HG03457 (cell line): Measurements from ENCODE around the gene PGLYRP2.
"Not testable (repeated sequence)": the region's sequence is repeated elsewhere in the genome, so short reads cannot be mapped to it uniquely, and the experiment has no call there.

Source experiments
- ATAC-seq: cut with Tn5 transposase; IDR thresholded peaks from one replicate; pipeline ENCODE4 v1.9.1; 2021; ENCODE audit warnings: moderate number of reproducible peaks; ENCODE audit not compliant: unreplicated experiment

Gene PGLYRP2

DNA sequence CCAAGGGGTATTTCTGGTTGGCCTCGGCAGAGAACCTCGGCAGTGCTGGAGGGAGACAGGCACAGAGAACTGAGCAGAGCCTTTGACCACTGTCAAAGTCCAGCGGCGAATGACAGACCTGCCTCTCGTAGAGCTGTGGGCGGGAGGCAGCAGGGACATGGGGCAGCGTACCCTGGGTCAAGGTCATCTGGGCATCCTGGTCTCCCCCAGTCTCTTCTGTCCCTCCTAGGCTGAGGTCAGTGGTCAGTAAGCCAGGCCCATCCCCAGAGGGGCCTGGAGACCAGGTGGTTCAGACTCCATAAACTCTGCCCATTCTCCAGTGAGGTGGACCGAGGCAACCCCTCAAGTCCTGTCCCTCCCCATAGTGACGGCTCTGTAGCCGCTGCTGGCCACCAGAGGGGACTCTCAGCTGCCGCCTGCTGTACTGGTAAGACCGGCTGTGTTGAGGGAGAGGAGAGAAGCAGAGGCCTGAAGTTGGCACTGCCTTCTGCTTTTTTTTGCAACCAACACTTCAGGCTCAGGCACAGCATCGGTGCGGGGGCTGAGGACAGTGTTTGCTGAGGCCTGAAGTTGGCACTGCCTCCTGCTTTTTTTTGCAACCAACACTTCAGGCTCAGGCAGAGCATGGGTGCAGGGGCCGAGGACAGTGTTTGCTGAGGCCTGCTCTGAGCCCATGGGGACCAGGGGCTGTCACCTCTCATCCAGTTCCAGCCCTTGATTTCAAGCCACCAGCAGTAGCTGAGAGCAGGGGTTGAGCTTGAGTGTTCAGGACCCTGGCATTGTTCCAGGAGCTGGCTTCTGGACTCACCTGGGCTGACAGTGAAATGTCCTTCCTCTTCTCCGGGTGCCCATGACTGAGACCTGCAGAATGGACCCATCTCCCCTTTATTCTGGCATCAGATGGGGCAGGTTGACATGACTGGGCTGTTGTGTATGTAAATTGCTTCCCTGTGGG is at the start of gene PGLYRP2:
TSS of gene PGLYRP2 (minus strand) at position 111 of the 955 bp plus-strand sequence. CDS start 130 bp downstream, outside the sequence.
- no peak for ATAC-seq

- ATAC-seq, result no peak
Measured at GRCh38 chr19:15527705-15528104, 48.4 kb upstream of the PGLYRP2 start.

DNA sequence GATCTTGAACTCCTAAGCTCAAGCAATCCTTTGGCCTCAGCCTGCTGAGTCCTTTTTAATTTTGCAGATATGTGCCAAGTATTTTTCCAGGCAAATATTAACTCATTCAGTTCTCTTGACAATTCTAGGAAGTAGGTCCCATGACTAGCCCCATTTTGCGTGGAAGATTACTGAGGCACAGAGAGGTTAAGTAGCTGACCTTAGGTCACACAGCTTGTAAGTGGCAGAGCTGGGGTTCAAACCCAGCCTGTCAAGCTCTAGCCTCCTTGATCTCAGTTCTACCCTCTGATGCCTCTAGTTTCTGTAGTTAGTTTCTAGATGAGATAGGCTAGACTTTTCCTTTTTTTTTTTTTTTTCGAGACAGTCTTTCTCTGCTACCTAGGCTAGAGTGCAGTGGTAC is 47.1 kb upstream of the PGLYRP2 start:
- ATAC-seq, result no peak

DNA sequence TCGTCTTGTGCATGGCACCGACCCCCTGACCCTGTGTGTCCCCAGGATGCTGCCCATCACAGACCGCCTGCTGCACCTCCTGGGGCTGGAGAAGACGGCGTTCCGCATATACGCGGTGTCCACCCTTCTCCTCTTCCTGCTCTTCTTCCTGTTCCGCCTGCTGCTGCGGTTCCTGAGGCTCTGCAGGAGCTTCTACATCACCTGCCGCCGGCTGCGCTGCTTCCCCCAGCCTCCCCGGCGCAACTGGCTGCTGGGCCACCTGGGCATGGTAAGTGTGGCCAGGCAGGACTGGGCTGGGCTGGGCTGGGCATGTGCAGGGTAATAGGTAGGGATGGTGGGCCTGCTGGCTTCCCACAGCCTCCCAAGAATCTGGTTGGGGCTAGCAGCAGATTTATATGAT is 46.0 kb upstream of the PGLYRP2 start:
- no peak for ATAC-seq

DNA sequence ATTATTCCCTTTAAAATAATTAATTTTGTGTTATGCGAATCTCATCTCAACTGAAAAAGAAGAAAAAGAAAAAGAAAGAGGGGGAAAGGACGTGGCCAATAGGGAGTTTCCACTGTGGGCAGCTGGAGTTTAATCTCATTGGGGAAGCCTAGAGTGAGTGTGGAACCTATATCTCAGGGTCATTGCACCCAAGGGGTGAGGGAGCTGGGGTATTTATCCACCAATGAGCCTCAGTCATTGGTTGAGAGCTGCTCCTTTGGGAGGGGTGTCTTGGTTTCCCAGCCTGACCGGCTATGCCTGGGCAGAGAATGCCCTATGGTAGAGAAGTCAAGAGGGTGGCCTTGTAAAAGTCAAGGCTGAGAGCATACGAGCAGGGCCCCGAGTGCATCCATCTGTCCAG is 45.5 kb upstream of the PGLYRP2 start:
- ATAC-seq, result no peak

DNA sequence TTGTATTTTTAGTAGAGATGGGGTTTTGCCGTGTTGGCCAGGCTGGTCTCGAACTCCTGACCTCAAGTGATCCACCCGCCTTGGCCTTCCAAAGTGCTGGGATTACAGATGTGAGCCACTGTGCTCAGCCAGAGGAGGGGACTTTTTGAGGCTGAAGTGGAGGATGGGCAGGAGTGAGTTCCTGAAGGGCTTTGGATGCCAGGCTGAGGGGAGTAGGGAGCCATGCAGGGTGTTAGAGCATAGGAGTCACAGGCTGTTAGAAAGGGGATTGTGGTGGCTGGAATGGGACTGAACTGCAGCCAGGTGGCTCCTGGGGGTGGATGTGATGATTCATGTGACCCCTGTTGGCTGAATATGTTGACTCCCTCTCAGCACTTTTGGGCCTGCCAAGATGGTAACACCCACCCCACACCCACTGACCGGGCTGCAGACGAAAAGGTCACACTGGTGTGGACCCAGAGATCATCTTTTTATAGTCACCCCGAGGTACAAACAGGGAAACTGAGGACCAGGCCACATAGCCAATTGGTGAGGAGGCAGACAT is 40.2 kb upstream of the PGLYRP2 start:
- ATAC-seq, result no peak

DNA sequence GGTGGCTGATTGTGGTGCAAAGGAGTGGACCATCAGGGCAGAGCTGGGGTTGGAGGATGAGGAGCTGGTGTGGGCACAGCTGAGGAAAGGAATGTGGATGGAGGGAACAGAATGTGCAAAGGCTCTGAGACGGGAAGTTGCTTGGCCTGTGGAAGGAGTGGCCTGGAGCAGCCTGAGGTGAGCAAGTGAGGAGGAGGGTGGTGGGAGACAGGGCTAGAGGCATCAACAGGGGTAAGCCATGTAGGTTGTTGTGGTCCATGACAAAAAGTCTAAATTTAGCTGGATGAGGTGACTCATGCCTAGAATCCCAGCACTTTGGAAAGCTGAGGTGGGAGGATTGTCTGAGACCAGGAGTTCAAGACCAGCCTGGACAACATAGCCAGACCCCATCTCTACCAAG is 38.5 kb upstream of the PGLYRP2 start:
- ATAC-seq, result no peak

GRCh38 chr19:15516363-15516762 is 37.1 kb upstream of the PGLYRP2 start:
- ATAC-seq, result no peak

DNA sequence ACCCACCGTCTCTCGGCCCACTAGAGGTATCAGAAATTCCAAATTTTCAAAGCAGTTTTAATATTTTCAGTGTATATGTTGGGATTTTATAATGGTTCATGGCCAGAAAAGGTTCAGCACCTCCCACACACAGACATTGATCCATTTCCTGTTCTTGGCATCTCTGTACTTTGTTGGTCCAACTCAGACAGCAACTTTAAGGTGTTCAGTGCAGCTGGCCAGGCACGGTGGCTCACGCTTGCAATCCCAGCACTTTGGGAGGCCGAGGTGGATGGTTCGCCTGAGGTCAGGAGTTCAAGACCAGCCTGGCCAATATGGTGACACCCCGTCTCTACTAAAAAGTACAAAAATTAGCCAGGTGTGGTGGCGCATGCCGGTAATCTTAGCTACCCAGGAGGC is 35.9 kb upstream of the PGLYRP2 start:
- ATAC-seq, result not testable (repeated sequence)

- no peak for ATAC-seq
Measured at GRCh38 chr19:15511671-15512424, 32.5 kb upstream of the PGLYRP2 start.

- no peak for ATAC-seq
Measured at GRCh38 chr19:15508035-15508710, 28.9 kb upstream of the PGLYRP2 start, which contains the start of gene CYP4F22. CYP4F22 (plus strand) TSS chr19:15508525; CDS start chr19:15525337, 16,812 bp downstream.

- ATAC-seq, result no peak
Measured at GRCh38 chr19:15507068-15508034, 28.1 kb upstream of the PGLYRP2 start.

- no peak for ATAC-seq
Measured at GRCh38 chr19:15506074-15506571, 26.8 kb upstream of the PGLYRP2 start.

GRCh38 chr19:15502264-15502663 is 23.0 kb upstream of the PGLYRP2 start:
- no peak for ATAC-seq

DNA sequence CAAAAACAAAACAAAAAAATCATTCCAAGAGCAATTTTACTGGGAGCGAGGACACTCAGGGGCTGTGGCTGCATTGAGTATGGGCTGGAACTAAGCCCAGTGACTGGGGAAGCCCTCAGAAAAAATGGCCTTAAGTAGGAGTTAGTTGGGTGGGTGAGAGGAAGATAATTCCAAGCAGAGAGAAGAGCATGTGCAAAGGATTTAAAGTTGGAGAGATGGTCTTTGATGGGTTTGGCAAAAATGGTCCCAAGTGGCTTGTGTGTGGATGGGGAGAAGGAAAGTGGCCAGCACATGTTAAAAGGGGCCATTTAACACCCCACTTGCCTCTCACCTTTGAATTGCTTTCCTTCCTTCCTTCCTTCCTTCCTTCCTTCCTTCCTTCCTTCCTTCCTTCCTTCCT is 22.3 kb upstream of the PGLYRP2 start:
- ATAC-seq, result no peak

GRCh38 chr19:15498910-15499309 is 19.6 kb upstream of the PGLYRP2 start:
- no peak for ATAC-seq

DNA sequence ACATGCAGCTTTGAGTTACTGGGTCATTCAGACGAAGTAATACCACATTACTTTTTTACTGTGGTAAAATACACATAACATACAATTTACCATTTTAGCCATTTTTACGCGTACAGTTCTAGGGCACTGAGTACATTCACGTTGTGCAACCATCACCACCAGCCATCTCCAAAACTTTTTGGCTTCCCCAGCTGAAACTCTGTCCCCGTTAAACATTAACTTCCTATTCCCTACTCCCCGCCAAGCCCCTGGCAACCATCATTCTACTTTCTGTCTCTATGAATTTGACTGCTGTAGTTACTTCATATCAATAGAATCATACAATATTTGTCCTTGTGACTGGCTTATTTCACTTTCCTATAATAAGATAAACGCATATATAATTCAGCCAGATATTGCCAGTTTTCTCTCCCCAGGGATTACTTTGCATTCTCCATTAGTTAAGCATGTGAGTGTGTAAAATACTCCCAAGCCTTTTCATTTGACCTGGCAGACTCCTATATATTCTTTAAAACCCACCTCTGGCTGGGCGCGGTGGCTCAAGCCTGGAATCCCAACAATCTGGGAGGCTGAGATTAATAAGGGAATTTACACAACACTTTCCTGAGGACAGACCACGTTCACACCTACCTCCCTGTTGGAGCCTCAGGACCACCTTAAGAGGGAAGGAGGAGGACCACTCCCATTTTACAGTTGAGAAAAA is 19.0 kb upstream of the PGLYRP2 start:
- ATAC-seq, result no peak

- ATAC-seq, result no peak
Measured at GRCh38 chr19:15495151-15495550, 15.8 kb upstream of the PGLYRP2 start.
